Measurements from ENCODE around the gene CDHR1. TPM values are rescaled to one million over a fixed set of nuclear protein-coding genes. Genes with fewer than 3 reads are reported as not detected.
"Not testable (repeated sequence)": the region's sequence is repeated elsewhere in the genome, so short reads cannot be mapped to it uniquely, and the experiment has no call there.

Gene CDHR1
- total RNA-seq (2022) (not detected in 2 replicates), Bru-seq, nascent RNA (percentile 5 among the genes with signal in this experiment), BruChase-seq, experiment 1, labeled RNA remaining after a 6-hour chase (percentile 10 among the genes with signal in this experiment), BruChase-seq, experiment 2, labeled RNA remaining after a 2-hour chase (not detected)
- long read RNA-seq = 0 reads

GRCh38 chr10:84194424-84195043, at the start of gene CDHR1:
CDHR1 (plus strand) TSS chr10:84194537; CDS start chr10:84194761, 224 bp downstream.
- H3K27me3 Mint-ChIP-seq (ENCODE audit: insufficient read depth, unreplicated experiment) = peaks cover 35% of the 10 kb centered on the region
- no peak for DNase-seq (ENCODE audit: unreplicated experiment)
- intact Hi-C loops (cut with micrococcal nuclease) = no loop called here
- H3K9me3 Mint-ChIP-seq (ENCODE audit: unreplicated experiment) = no peaks in the 10 kb centered on the region
- H3K27ac Mint-ChIP-seq (ENCODE audit: low read depth, unreplicated experiment) = no peak within 1 kb of the TSS
- TF ChIP-seq, protein P1, sequence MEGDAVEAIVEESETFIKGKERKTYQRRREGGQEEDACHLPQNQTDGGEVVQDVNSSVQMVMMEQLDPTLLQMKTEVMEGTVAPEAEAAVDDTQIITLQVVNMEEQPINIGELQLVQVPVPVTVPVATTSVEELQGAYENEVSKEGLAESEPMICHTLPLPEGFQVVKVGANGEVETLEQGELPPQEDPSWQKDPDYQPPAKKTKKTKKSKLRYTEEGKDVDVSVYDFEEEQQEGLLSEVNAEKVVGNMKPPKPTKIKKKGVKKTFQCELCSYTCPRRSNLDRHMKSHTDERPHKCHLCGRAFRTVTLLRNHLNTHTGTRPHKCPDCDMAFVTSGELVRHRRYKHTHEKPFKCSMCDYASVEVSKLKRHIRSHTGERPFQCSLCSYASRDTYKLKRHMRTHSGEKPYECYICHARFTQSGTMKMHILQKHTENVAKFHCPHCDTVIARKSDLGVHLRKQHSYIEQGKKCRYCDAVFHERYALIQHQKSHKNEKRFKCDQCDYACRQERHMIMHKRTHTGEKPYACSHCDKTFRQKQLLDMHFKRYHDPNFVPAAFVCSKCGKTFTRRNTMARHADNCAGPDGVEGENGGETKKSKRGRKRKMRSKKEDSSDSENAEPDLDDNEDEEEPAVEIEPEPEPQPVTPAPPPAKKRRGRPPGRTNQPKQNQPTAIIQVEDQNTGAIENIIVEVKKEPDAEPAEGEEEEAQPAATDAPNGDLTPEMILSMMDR (IDR thresholded peaks at IDR 0.05; ENCODE audit: unreplicated experiment) = no peak
- H3K4me1 Mint-ChIP-seq (ENCODE audit: insufficient read depth, unreplicated experiment) = peaks cover 7% of the 10 kb centered on the region
- no peak within 1 kb of the TSS for H3K4me3 Mint-ChIP-seq (ENCODE audit: unreplicated experiment)
- ChIA-PET POLR2A (no interaction called here), CTCF (interaction anchor here (0.5 to 4.8 kb wide), 5 partner anchors 9 to 33 kb away, joined by 3 to 58 read pairs (median 4); no protein-coding TSS in a partner anchor)
- BruUV-seq (replicated peaks) = no TSS peak
- H3K36me3 Mint-ChIP-seq (ENCODE audit: insufficient read depth, unreplicated experiment) = no peaks in the 10 kb centered on the region

- intact Hi-C loops (cut with micrococcal nuclease) = loop anchor here (10.0 kb wide), 1 partner anchor 387 kb away; no protein-coding TSS in a partner anchor
- Mint-ChIP-seq H3K9me3 (ENCODE audit: unreplicated experiment) (no peaks in the 10 kb centered on the region), H3K27me3 (ENCODE audit: insufficient read depth, unreplicated experiment) (no peaks in the 10 kb centered on the region), H3K27ac (ENCODE audit: low read depth, unreplicated experiment) (no peak overlapping the region), H3K4me3 (ENCODE audit: unreplicated experiment) (no peak overlapping the region), H3K36me3 (ENCODE audit: insufficient read depth, unreplicated experiment) (peaks cover 94% of the 10 kb centered on the region), H3K4me1 (ENCODE audit: insufficient read depth, unreplicated experiment) (peaks cover 6% of the 10 kb centered on the region)
- no peak for DNase-seq (ENCODE audit: unreplicated experiment)
- CTCF ChIA-PET = interaction anchor here (0.6 to 10.9 kb wide), 15 partner anchors 8 to 391 kb away, joined by 3 to 210 read pairs (median 9); no protein-coding TSS in a partner anchor
- POLR2A ChIA-PET = interaction anchor here (0.7 to 2.5 kb wide), 5 partner anchors 8 to 62 kb away, joined by 4 to 22 read pairs (median 4); partner anchors contain the start of gene GHITM
- no TSS peak for BruUV-seq (replicated peaks)
- TF ChIP-seq, protein P1 (IDR thresholded peaks at IDR 0.05; ENCODE audit: unreplicated experiment) = no peak
These were observed 47.0 kb upstream of the CDHR1 start for GRCh38 chr10:84147347-84147746.

- not testable (repeated sequence) for H3K27me3 Mint-ChIP-seq (ENCODE audit: insufficient read depth, unreplicated experiment); BruUV-seq (replicated peaks); H3K4me1 Mint-ChIP-seq (ENCODE audit: insufficient read depth, unreplicated experiment); H3K9me3 Mint-ChIP-seq (ENCODE audit: unreplicated experiment); H3K4me3 Mint-ChIP-seq (ENCODE audit: unreplicated experiment); H3K27ac Mint-ChIP-seq (ENCODE audit: low read depth, unreplicated experiment)
- DNase-seq (ENCODE audit: unreplicated experiment) = peak; percentile 56
- intact Hi-C loops (cut with micrococcal nuclease) = loop anchor here (1.0 to 10.0 kb wide), 2 partner anchors 57 to 387 kb away; no protein-coding TSS in a partner anchor
- ChIA-PET POLR2A (interaction anchor here (0.7 to 2.5 kb wide), 6 partner anchors 8 to 329 kb away, joined by 3 to 22 read pairs (median 4); partner anchors contain the start of gene GHITM), CTCF (interaction anchor here (0.6 to 10.9 kb wide), 26 partner anchors 8 to 1298 kb away, joined by 3 to 210 read pairs (median 4); no protein-coding TSS in a partner anchor)
- TF ChIP-seq, protein P1 (IDR thresholded peaks at IDR 0.05; ENCODE audit: unreplicated experiment) = peak; percentile 76
- H3K36me3 Mint-ChIP-seq (ENCODE audit: insufficient read depth, unreplicated experiment) = peaks cover 94% of the 10 kb centered on the region
These were observed 46.2 kb upstream of the CDHR1 start for GRCh38 chr10:84148006-84148597.

DNA sequence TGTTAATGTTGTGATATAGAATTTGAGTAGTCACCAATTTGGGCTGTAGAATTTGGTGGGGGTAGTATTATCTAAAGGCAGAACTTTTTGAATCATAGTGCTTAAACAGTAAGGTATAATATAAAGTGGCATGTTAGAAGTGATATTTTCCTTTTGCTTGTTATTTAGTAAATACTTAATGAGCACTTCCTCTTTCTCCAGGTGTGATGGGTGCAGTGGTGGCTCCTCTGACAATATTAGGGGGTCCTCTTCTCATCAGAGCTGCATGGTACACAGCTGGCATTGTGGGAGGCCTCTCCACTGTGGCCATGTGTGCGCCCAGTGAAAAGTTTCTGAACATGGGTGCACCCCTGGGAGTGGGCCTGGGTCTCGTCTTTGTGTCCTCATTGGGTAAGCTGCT, 44.5 kb upstream of the CDHR1 start:
- CTCF ChIA-PET = interaction anchor here (1.0 to 10.9 kb wide), 8 partner anchors 8 to 389 kb away, joined by 4 to 210 read pairs (median 6); no protein-coding TSS in a partner anchor
- H3K36me3 Mint-ChIP-seq (ENCODE audit: insufficient read depth, unreplicated experiment) = peaks cover 94% of the 10 kb centered on the region
- TF ChIP-seq, protein P1 (IDR thresholded peaks at IDR 0.05; ENCODE audit: unreplicated experiment) = no peak

More for the DNA sequence above, 44.5 kb upstream of the CDHR1 start:
- Mint-ChIP-seq H3K4me1 (ENCODE audit: insufficient read depth, unreplicated experiment) (peaks cover 6% of the 10 kb centered on the region), H3K27me3 (ENCODE audit: insufficient read depth, unreplicated experiment) (no peaks in the 10 kb centered on the region), H3K9me3 (ENCODE audit: unreplicated experiment) (no peaks in the 10 kb centered on the region), H3K4me3 (ENCODE audit: unreplicated experiment) (no peak overlapping the region), H3K27ac (ENCODE audit: low read depth, unreplicated experiment) (no peak overlapping the region)
- no TSS peak for BruUV-seq (replicated peaks)
- POLR2A ChIA-PET = interaction anchor here (0.6 to 2.5 kb wide), 3 partner anchors 10 to 301 kb away, joined by 3 to 22 read pairs (median 3); partner anchors contain the start of gene GHITM
- no peak for DNase-seq (ENCODE audit: unreplicated experiment)
- intact Hi-C loops (cut with micrococcal nuclease) = loop anchor here (10.0 kb wide), 1 partner anchor 385 kb away; no protein-coding TSS in a partner anchor

Data from MCF 10A (cell line).